Fibroblast of villous mesenchyme (primary cell): ENCODE data around the gene TMEM51. TPM values are rescaled to one million over a fixed set of nuclear protein-coding genes. Genes with fewer than 3 reads are reported as not detected.

ENCODE experiments used
- DNase-seq: peaks from one replicate; pipeline ENCODE4 v3.0.0-alpha.2; 2010; ENCODE audit warnings: low read depth
- H3K4me3 ChIP-seq: 2 replicates; pipeline ENCODE4 v1.5.1; 2011; ENCODE audit warnings: low read depth, mild to moderate bottlenecking, low read length
- total RNA-seq: library from RNA; depleted of rRNA; stranded (reverse); fragments of >200 nt; gene quantifications from 2 replicates; pipeline ENCODE4 v1.2.3, GENCODE V29; 2012
- TF ChIP-seq, protein P1 (sequence below): IDR thresholded peaks from 2 replicates; pipeline ENCODE4 v1.5.1; 2012; ENCODE audit warnings: low read depth, mild to moderate bottlenecking, low read length; ENCODE audit not compliant: insufficient read depth

TMEM51 gene
- total RNA-seq, 1 donor, result 18.6 TPM

DNA sequence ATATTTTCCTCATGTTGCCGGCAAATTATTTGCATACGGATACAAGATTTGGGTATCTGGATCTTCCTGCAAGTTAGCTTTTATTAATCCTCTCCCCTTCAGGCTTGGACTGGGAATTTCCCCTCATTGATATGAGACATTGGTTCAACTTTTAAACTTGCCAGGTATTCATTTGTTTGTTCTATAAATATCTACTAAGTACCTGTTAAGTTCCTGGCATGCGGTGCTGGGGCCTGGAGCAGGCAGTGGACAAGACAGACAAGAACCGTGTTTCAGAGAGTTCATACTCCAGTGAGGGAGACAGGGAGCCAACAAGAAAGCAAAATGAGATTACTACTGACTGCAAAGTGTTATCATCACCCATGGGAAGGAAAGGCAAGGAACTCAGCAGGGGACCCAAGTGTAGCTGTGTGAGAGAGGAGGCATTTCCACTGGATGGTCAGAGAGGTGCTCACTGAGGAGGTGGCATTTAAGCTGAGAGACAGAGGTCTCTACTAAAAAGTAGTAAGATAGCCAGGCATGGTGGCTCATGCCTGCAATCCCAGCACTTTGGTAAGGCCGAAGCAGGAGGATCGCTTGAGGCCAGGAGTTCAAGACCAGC lies 54.4 kb downstream of the TMEM51 start:
- H3K4me3 ChIP-seq, result no peak overlapping the region
- DNase-seq, result no peak
- TF ChIP-seq, protein P1, sequence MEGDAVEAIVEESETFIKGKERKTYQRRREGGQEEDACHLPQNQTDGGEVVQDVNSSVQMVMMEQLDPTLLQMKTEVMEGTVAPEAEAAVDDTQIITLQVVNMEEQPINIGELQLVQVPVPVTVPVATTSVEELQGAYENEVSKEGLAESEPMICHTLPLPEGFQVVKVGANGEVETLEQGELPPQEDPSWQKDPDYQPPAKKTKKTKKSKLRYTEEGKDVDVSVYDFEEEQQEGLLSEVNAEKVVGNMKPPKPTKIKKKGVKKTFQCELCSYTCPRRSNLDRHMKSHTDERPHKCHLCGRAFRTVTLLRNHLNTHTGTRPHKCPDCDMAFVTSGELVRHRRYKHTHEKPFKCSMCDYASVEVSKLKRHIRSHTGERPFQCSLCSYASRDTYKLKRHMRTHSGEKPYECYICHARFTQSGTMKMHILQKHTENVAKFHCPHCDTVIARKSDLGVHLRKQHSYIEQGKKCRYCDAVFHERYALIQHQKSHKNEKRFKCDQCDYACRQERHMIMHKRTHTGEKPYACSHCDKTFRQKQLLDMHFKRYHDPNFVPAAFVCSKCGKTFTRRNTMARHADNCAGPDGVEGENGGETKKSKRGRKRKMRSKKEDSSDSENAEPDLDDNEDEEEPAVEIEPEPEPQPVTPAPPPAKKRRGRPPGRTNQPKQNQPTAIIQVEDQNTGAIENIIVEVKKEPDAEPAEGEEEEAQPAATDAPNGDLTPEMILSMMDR, result no peak

DNA sequence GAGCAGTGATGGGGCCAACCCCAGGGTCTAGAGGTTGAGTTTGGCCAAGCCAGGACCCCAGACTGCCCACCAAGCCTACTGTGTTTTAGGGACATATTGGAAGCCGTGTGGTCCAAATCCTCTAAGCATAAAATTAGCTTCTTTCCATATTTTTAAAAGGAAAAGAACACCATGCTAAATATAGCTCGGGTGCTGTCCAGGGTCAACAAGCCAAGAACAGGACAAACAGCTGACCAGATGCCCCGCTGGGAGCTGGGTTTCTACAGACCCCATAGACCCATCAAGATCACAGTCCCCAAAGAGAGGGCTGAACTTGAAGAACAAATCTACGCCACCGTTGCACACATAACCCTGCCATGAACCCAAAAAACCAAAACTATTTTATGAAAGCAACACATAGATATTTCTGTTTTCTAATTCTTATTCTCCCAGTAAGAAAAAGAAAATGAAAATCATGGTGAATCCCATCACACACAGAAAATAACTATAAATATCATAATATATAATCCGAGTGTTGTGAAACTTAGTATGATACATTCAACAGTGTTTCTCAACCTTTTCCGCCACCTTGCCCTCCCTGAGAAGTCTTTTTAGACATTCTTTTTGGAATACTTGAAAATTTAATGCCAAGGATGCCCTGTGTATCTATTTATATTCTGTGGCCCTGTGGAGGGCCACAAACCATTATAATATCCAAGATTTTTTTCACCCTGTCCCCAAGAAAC lies 57.3 kb downstream of the TMEM51 start:
- no peak overlapping the region for H3K4me3 ChIP-seq
- peak; percentile 53 for DNase-seq
- TF ChIP-seq, protein P1, result no peak

DNA sequence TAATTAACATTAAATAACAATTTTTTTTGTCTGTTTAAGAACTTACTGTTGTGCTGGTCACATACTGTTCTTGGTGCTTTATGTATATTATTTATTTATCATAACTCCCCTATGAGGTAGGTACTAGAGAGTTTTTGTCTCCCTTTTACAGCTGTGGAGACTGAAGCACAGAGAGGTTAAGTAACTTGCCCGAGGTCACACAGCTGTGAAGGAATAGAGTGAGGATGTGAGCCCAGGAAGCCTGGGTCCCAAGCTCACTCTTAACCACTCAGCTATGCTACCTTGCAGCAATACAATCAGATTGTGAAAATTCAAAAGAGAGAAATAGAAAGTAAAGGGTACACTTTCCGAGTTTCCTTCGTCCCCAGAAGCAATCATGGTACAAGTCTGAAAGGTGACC lies 57.9 kb downstream of the TMEM51 start:
- TF ChIP-seq, protein P1, result no peak
- H3K4me3 ChIP-seq, result no peak overlapping the region
- no peak for DNase-seq

DNA sequence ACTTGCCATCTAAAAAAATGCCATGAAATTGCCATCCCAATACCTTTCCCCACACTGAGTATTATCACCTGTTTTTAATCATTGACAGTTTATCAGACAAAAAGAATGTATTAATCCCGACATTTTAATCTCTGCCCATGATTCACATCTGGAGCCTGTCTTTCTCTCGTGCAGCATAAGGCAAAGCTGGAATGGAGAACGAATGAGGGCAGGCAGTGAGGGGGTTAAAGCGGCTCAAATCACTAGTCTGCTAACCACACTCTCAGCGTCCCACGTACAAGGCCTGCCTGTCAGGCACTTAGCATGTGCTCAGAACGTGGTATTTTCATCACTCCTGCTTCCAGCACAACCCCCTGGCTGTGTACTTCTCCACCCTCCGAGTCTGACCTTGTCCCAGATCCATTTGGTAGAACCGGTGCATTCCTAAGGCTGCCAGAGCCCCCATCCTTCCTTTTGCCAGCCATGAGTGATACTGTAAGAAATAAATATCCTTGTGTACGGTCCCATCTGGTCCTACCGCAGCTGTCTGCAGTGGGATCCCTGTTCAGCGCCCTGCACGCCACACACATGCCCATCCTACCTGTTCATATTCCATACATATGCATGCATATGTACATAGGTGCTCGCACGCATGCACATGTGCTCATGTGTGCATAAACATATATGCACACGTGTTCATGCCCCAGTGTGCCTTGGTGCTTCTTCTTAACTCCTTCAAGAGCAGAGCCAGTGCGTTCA lies 58.8 kb downstream of the TMEM51 start:
- no peak for DNase-seq
- TF ChIP-seq, protein P1, result no peak
- H3K4me3 ChIP-seq, result no peak overlapping the region

DNA sequence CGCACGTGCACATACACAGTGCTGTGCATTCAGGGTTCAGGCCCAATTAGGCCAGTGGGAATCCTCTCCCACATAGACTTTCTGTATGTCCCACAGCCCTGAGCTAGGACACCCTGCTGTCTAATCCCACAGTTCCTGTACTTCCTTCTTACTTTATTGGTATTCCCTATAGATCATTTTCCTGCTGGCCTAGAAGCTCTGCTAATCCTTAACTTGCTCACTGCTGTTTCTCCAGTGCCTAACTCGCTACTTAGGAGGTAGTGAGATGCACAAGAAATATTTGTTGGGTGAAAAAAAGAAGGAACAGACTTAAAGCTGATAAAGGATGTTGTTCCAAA lies 59.4 kb downstream of the TMEM51 start:
- no peak for DNase-seq
- TF ChIP-seq, protein P1, result no peak
- H3K4me3 ChIP-seq, result no peak overlapping the region

DNA sequence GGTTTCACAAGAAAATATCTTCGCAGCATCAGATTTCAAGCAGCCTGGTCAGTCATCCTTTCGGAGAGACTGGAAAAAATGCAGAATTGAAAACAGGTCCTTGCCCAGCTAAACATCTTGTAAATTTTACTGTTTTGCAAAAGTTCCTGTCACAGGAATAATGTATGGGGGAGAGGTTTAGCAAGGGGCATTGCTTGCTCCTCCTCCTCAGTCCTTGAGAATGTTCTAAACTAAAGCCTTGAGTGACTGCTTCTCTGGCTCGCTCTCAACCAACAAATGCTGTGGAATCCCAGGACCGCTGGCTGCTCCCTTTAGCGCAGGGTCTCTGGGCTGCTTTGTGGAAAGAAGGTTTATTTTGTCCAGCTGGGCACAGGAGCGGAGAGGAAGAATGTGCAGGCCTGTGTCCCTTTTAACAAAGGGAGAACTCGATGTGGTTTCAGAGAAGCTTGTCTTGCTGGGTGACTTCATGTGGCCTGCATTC lies 59.8 kb downstream of the TMEM51 start:
- H3K4me3 ChIP-seq, result no peak overlapping the region
- peak; percentile 90 for DNase-seq
- TF ChIP-seq, protein P1, result no peak
